Measurements from ENCODE around the gene PLCB1.

Gene PLCB1

GRCh38 chr20:8304124-8304816 is 172.2 kb downstream of the PLCB1 start:
- DNase-seq = peak; percentile 97

GRCh38 chr20:8305449-8305978 is 173.4 kb downstream of the PLCB1 start:
- peak; percentile 84 for DNase-seq

GRCh38 chr20:8306937-8307336 is 174.9 kb downstream of the PLCB1 start:
- DNase-seq = no peak

- no peak for DNase-seq
Observed at GRCh38 chr20:8309634-8310033, 177.6 kb downstream of the PLCB1 start.

- no peak for DNase-seq
Observed at GRCh38 chr20:8310618-8311017, 178.6 kb downstream of the PLCB1 start.

GRCh38 chr20:8313073-8313472 is 181.0 kb downstream of the PLCB1 start:
- DNase-seq = no peak

- no peak for DNase-seq
Observed at GRCh38 chr20:8315639-8316573, 183.8 kb downstream of the PLCB1 start.

GRCh38 chr20:8317448-8317847 is 185.4 kb downstream of the PLCB1 start:
- no peak for DNase-seq

GRCh38 chr20:8318965-8319625 is 187.0 kb downstream of the PLCB1 start:
- no peak for DNase-seq

GRCh38 chr20:8320306-8320705 is 188.2 kb downstream of the PLCB1 start:
- DNase-seq = no peak

GRCh38 chr20:8321001-8321400 is 188.9 kb downstream of the PLCB1 start:
- no peak for DNase-seq

- no peak for DNase-seq
Observed at GRCh38 chr20:8322662-8323217, 190.7 kb downstream of the PLCB1 start.

GRCh38 chr20:8326191-8326590 is 194.1 kb downstream of the PLCB1 start:
- DNase-seq = no peak

- DNase-seq = no peak
Observed at GRCh38 chr20:8326899-8327298, 194.8 kb downstream of the PLCB1 start.

- no peak for DNase-seq
Observed at GRCh38 chr20:8328189-8328588, 196.1 kb downstream of the PLCB1 start.

GRCh38 chr20:8330319-8330784 is 198.3 kb downstream of the PLCB1 start:
- no peak for DNase-seq

- no peak for DNase-seq
Observed at GRCh38 chr20:8330785-8331695, 199.0 kb downstream of the PLCB1 start.

- DNase-seq = no peak
Observed at GRCh38 chr20:8331740-8332412, 199.8 kb downstream of the PLCB1 start.

- no peak for DNase-seq
Observed at GRCh38 chr20:8334641-8335040, 202.6 kb downstream of the PLCB1 start.

- DNase-seq = no peak
Observed at GRCh38 chr20:8335059-8335458, 203.0 kb downstream of the PLCB1 start.
